GM13977 (cell line): Measurements from ENCODE around the gene ZNG1C.
"Not testable (repeated sequence)": the region's sequence is repeated elsewhere in the genome, so short reads cannot be mapped to it uniquely, and the experiment has no call there.

ENCODE experiments used
- DNase-seq: peaks from one replicate; pipeline ENCODE4 v3.0.0; 2012; ENCODE audit warnings: low spot score
- in situ Hi-C: fragments of 300-500 bp; cut with MboI; formaldehyde crosslinking; loops from one replicate; pipeline ENCODE4 v1.12.0; 2022; ENCODE audit warnings: low sequenced_read_pairs, low pct_unique_long_range_greater_than_20kb, mixed read lengths, inconsistent platforms; ENCODE audit not compliant: unreplicated experiment

The ZNG1C gene

GRCh38 chr9:68336639-68337339 is 95.0 kb downstream of the ZNG1C start:
- DNase-seq, in situ Hi-C loops: not testable (repeated sequence)

GRCh38 chr9:68338000-68338399 is 96.2 kb downstream of the ZNG1C start:
- DNase-seq, in situ Hi-C loops: not testable (repeated sequence)

GRCh38 chr9:68342265-68343025 is 100.7 kb downstream of the ZNG1C start:
- in situ Hi-C loops, DNase-seq: not testable (repeated sequence)

GRCh38 chr9:68343242-68343641 is 101.5 kb downstream of the ZNG1C start:
- in situ Hi-C loops, DNase-seq: not testable (repeated sequence)

- DNase-seq, in situ Hi-C loops: not testable (repeated sequence)
Observed at GRCh38 chr9:68343992-68344391, 102.2 kb downstream of the ZNG1C start.
